Gastrocnemius medialis (tissue), 4 donors: ENCODE results near the gene CD5L.

Experiments
- CTCF ChIP-seq, 5 experiments: fragments of 450-650 bp in 3 of 5; fragments of 200-600 bp in 2 of 5; sonication (generic) in 2 of 5; IDR thresholded peaks in 4 of 5; conservative IDR thresholded peaks in 1 of 5; 1 replicate in 4 of 5; 2 replicates in 1 of 5; pipeline ENCODE4 v1.5.1; 2016 to 2019; ENCODE audit warnings: antibody characterized with exemption in 5 of 5, mild to moderate bottlenecking in 3 of 5, moderate library complexity in 3 of 5
- POLR2A ChIP-seq, 2 donors: fragments of 450-650 bp; IDR thresholded peaks; one replicate each; pipeline ENCODE4 v1.6.1; 2017; ENCODE audit warnings: antibody characterized with exemption in 2 of 2, mild to moderate bottlenecking in 2 of 2, moderate library complexity in 2 of 2

DNA sequence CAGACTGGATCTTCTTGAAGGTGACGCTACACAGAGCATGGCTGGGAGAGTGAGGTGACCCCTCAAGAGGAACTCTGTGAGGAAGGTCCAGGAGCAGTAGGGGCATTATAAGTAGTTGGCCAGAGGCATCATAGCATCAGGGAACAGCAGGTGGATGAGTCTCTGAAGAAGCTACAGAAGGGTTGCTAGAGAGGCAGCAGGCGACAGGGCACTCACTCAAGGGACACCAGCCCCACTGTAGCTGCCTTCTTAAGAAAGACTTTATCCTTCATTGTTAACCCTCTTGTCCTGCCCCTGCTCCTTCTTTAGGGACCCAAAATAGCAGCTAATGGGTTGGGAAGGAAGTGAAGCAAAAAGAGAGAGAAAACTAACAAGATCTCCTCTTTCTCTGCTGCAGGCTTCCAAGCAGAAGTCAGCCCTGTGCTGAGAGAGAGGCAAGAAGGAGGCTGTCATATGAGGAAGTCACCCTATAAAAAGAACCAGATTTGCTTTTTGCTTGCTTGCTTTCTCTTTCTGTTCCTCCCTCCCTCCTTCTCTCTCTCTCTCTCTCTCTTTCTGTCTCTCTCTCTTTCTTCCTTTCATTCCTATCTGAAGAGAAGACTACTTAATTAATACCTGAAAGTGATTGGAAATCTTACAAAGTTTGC is 7.7 kb upstream of the CD5L start:
- TF ChIP-seq CTCF (IDR thresholded peaks at IDR 0.05 in 4 of 5, conservative IDR thresholded peaks at IDR 0.05 in 1 of 5) (no peak), POLR2A (IDR thresholded peaks at IDR 0.05) (no peak)
